HepG2 (cell line): ENCODE data around the gene ZBTB4. TPM values are rescaled to one million over a fixed set of nuclear protein-coding genes. Genes with fewer than 3 reads are reported as not detected.

Experiments
- ATAC-seq: fragments of 200-7000 bp; cut with Tn5 transposase; 3 replicates; pipeline ENCODE4 v1.9.1; 2020; ENCODE audit warnings: mild to moderate bottlenecking, moderate library complexity
- BruUV-seq: library from RNA; stranded (reverse); fragments of 400-500 nt; replicated peaks from 2 replicates; lab custom pipeline; 2021; lab: Mats Ljungman, UMichigan
- CTCF ChIA-PET: fragments of 300-600 bp; formaldehyde crosslinking; extraction: SDS; loops from one replicate; lab custom pipeline; 2021; ENCODE audit warnings: low total read pairs, inconsistent platforms, low intra/inter-chr PET ratio; lab: Yijun Ruan, JAX
- POLR2A ChIA-PET: fragments of 350-600 bp; sonication (Branson Sonifier 250); formaldehyde crosslinking; loops from one replicate; lab custom pipeline; 2020; ENCODE audit warnings: antibody characterized with exemption, inconsistent platforms; lab: Yijun Ruan, JAX
- DNase-seq: peaks from one replicate; pipeline ENCODE4 v3.0.0-alpha.2; 2015; ENCODE audit warnings: low spot score
- FAIRE-seq: peaks from 3 replicates; lab custom pipeline; 2011; peaks lifted over from hg19 to GRCh38; lab: Jason Lieb, UNC
- H2AFZ ChIP-seq: one replicate; pipeline ENCODE4 v1.6.1; 2011; ENCODE audit warnings: low read length, inconsistent platforms
- H3K27ac ChIP-seq: fragments of 300-600 bp; 3 replicates; pipeline ENCODE4 v1.8.0; 2011; ENCODE audit warnings: mixed run types, mild to moderate bottlenecking, mixed read lengths, low read length, inconsistent platforms; ENCODE audit not compliant: insufficient read depth; ENCODE audit errors: extremely low read length
- H3K27me3 ChIP-seq, 2 experiments: fragments of 200-600 bp in 1 of 2; 2 replicates in 1 of 2; 3 replicates in 1 of 2; pipeline versions ENCODE4 v1.6.0 to v1.8.0; 2011; ENCODE audit warnings: low read length in 2 of 2, mild to moderate bottlenecking in 2 of 2, moderate library complexity in 2 of 2, inconsistent platforms in 1 of 2; ENCODE audit not compliant: insufficient read depth in 2 of 2, control insufficient read depth in 1 of 2
- H3K36me3 ChIP-seq, 2 experiments: fragments of 200-600 bp in 1 of 2; replicated peaks in 1 of 2; 2 replicates in 1 of 2; 3 replicates in 1 of 2; pipeline versions ENCODE4 v1.5.1 to v1.8.0; 2011; ENCODE audit warnings: low read length in 2 of 2, inconsistent platforms in 1 of 2; ENCODE audit not compliant: insufficient read depth in 2 of 2, control insufficient read depth in 1 of 2
- H3K4me1 ChIP-seq: 2 replicates; pipeline ENCODE4 v1.5.1; 2012; ENCODE audit warnings: low read length, inconsistent platforms; ENCODE audit not compliant: insufficient read depth
- H3K4me2 ChIP-seq: 2 replicates; pipeline ENCODE4 v1.6.0; 2011; ENCODE audit warnings: low read depth, low read length, inconsistent platforms
- H3K4me3 ChIP-seq, 3 experiments: fragments of 200-600 bp in 1 of 3; sonication (generic), shearing (Covaris generic) in 1 of 3; replicated peaks in 1 of 3; 2 replicates each; pipeline ENCODE4 v1.5.1; 2011 to 2016; ENCODE audit warnings: low read length in 3 of 3, inconsistent platforms in 2 of 3, low read depth in 2 of 3, mild to moderate bottlenecking in 2 of 3, control low read depth in 1 of 3, mixed read lengths in 1 of 3; ENCODE audit not compliant: insufficient read depth in 1 of 3
- H3K79me2 ChIP-seq: one replicate; pipeline ENCODE4 v1.6.1; 2011; ENCODE audit warnings: low read length, inconsistent platforms; ENCODE audit not compliant: insufficient read depth
- H3K9ac ChIP-seq: 2 replicates; pipeline ENCODE4 v1.6.0; 2011; ENCODE audit warnings: mild to moderate bottlenecking, low read depth, low read length, inconsistent platforms; ENCODE audit not compliant: insufficient read depth
- H3K9me3 ChIP-seq: 2 replicates; pipeline ENCODE4 v1.5.1; 2012; ENCODE audit warnings: mild to moderate bottlenecking, low read length
- H4K20me1 ChIP-seq: 2 replicates; pipeline ENCODE4 v1.6.0; 2011; ENCODE audit warnings: inconsistent platforms, mild to moderate bottlenecking, low read length, moderate library complexity; ENCODE audit not compliant: insufficient read depth
- AGO2 ChIP-seq: fragments of 200-400 bp; formaldehyde crosslinking; optimal IDR thresholded peaks from 2 replicates; pipeline ENCODE3; 2017; ENCODE audit warnings: mild to moderate bottlenecking, low read depth, low read length, moderate library complexity
- HMG20B ChIP-seq: conservative IDR thresholded peaks from 2 replicates; pipeline ENCODE4 v1.6.1; 2016; ENCODE audit warnings: missing genetic modification reagents, missing compliant biosample characterization
- MEF2D ChIP-seq: sonication (generic); formaldehyde crosslinking; IDR thresholded peaks from 2 replicates; pipeline ENCODE4 v1.5.1; 2020; ENCODE audit warnings: mild to moderate bottlenecking, missing genetic modification reagents
- XRCC5 ChIP-seq: fragments of 200-400 bp; formaldehyde crosslinking; optimal IDR thresholded peaks from 2 replicates; pipeline ENCODE3; 2017; ENCODE audit warnings: mild to moderate bottlenecking, low read length
- ZNF207 ChIP-seq: fragments of 450-650 bp; IDR thresholded peaks from 2 replicates; pipeline ENCODE4 v1.6.1; 2016; ENCODE audit warnings: antibody characterized with exemption, borderline replicate concordance
- WGBS: methylation state at CpG from one replicate; pipeline ENCODE4 v1.1.6; 2017; ENCODE audit warnings: low lambda C conversion rate; 5-methylcytosine and 5-hydroxymethylcytosine counted together
- in situ Hi-C: cut with HindIII; loops from 2 replicates; pipeline ENCODE4 v1.10.0; 2017; ENCODE audit warnings: low pct_unique_long_range_greater_than_20kb; ENCODE audit not compliant: extremely low pct_ligation_motif_present
- intact Hi-C: fragments of 100-400 bp; cut with micrococcal nuclease; formaldehyde crosslinking; loops from one replicate; pipeline ENCODE4 v1.10.0; 2022; ENCODE audit not compliant: unreplicated experiment
- polyA plus RNA-seq, 8 experiments: library from polyadenylated mRNA; depleted of rRNA in 3 of 8; stranded (reverse) in 7 of 8; unstranded in 1 of 8; fragments of >200 nt; fragmentation: Illumina TruSeq in 4 of 8; extraction: Trizol in 4 of 8; gene quantifications; 2 replicates each; pipeline versions ENCODE4 v1.2.1 to v1.2.3, GENCODE V29; 2011 to 2016; ENCODE audit warnings: low read depth in 4 of 8, missing spikeins in 1 of 8, mixed read lengths in 1 of 8; ENCODE audit not compliant: insufficient read depth in 1 of 8
- total RNA-seq, 5 experiments: library from RNA; depleted of rRNA; stranded (reverse); fragments of >200 nt; fragmentation: Illumina TruSeq; extraction: Trizol; gene quantifications; 2 replicates each; pipeline ENCODE4 v1.2.3, GENCODE V29; 2016; ENCODE audit warnings: low read depth in 1 of 5

Gene ZBTB4
- total and polyA plus RNA-seq, 2 of the 13 experiments (the other 11 are each of a cell fraction or from before 2014, with no cell fraction given): 4.3 to 7.4 TPM

GRCh38 chr17:7497636-7498035 lies 18.2 kb upstream of the ZBTB4 start:
- CTCF ChIA-PET: no interaction called here

GRCh38 chr17:7497228-7497627 lies 17.8 kb upstream of the ZBTB4 start:
- WGBS: 98% methylated on average over 7 of the region's 10 CpGs
- no peak for DNase-seq
- Histone ChIP-seq H2AFZ (no peak overlapping the region), H3K36me3 (peaks cover 53 to 72% of the 10 kb centered on the region in 2 experiments), H3K4me1 (peaks cover 7% of the 10 kb centered on the region; the same call in 1 of the 2 replicates), H3K27ac (no peak overlapping the region), H3K9ac (no peak overlapping the region), H3K4me2 (no peak overlapping the region), H4K20me1 (peaks cover 26% of the 10 kb centered on the region; the same call in 1 of the 2 replicates), H3K4me3 (no peak overlapping the region), H3K79me2 (peaks cover 34% of the 10 kb centered on the region), H3K27me3 (no peaks in the 10 kb centered on the region), H3K9me3 (no peaks in the 10 kb centered on the region)
- in situ Hi-C loops (no loop called here), intact Hi-C loops (no loop called here)
- FAIRE-seq: no peak
- POLR2A ChIA-PET: interaction anchor here (0.6 kb wide), 1 partner anchor 93 kb away, joined by 4 read pairs; the partner anchor contains the start of gene TMEM256
- TF ChIP-seq HMG20B (no peak), MEF2D (no peak), AGO2 (peak; percentile 70)
- ATAC-seq: no peak
- BruUV-seq: no TSS peak
- CTCF ChIA-PET: no interaction called here

More at GRCh38 chr17:7497636-7498035, 18.2 kb upstream of the ZBTB4 start:
- Histone ChIP-seq H3K4me2 (no peak overlapping the region), H3K9me3 (no peaks in the 10 kb centered on the region), H3K9ac (no peak overlapping the region), H3K79me2 (peaks cover 32% of the 10 kb centered on the region), H3K36me3 (peaks cover 58 to 75% of the 10 kb centered on the region in 2 experiments), H3K4me1 (peaks cover 6% of the 10 kb centered on the region; the same call in 1 of the 2 replicates), H3K27ac (no peak overlapping the region), H2AFZ (no peak overlapping the region), H3K27me3 (no peaks in the 10 kb centered on the region), H3K4me3 (no peak overlapping the region), H4K20me1 (peaks cover 24% of the 10 kb centered on the region; the same call in 1 of the 2 replicates)
- intact Hi-C loops: no loop called here
- no peak for ATAC-seq
- POLR2A ChIA-PET: no interaction called here
- no peak for FAIRE-seq
- DNase-seq: no peak
- no TSS peak for BruUV-seq
- 97% methylated on average over 4 of the region's 14 CpGs for WGBS
- in situ Hi-C loops: no loop called here
- TF ChIP-seq XRCC5 (no peak), AGO2 (peak; percentile 16), ZNF207 (no peak)
